ENCODE results near the gene FRYL. TPM values are rescaled to one million over a fixed set of nuclear protein-coding genes. Genes with fewer than 3 reads are reported as not detected.
"Not testable (repeated sequence)": the region's sequence is repeated elsewhere in the genome, so short reads cannot be mapped to it uniquely, and the experiment has no call there.

FRYL gene
- total RNA-seq, 1 experiment from 2014 or later, result 45.8 TPM

GRCh38 chr4:48639807-48640206, 140.3 kb downstream of the FRYL start:
- peaks cover 18% of the 10 kb centered on the region for H3K4me1 Mint-ChIP-seq (ENCODE audit: low read depth, unreplicated experiment)
- TF ChIP-seq CTCF (IDR thresholded peaks at IDR 0.05; ENCODE audit: unreplicated experiment), result no peak
- no peak overlapping the region for H3K27ac Mint-ChIP-seq (ENCODE audit: unreplicated experiment)
- intact Hi-C loops (cut with micrococcal nuclease; ENCODE audit: unreplicated experiment), result loop anchor here (5.0 kb wide), 1 partner anchor 42 kb away; no protein-coding TSS in a partner anchor
- CTCF ChIA-PET, result interaction anchor here (0.7 kb wide), 1 partner anchor 18 kb away, joined by 3 read pairs; no protein-coding TSS in a partner anchor
- no peaks in the 10 kb centered on the region for H3K27me3 Mint-ChIP-seq (ENCODE audit: unreplicated experiment)
- H3K9me3 Mint-ChIP-seq (ENCODE audit: low read depth, unreplicated experiment), result no peaks in the 10 kb centered on the region
- H3K36me3 Mint-ChIP-seq (ENCODE audit: insufficient read depth, unreplicated experiment), result no peaks in the 10 kb centered on the region
- no peak overlapping the region for H3K4me3 Mint-ChIP-seq (ENCODE audit: low read depth, unreplicated experiment)
- DNase-seq, result no peak
- BruUV-seq (replicated peaks), result no TSS peak

GRCh38 chr4:48638586-48638985, 141.5 kb downstream of the FRYL start:
- H3K4me3 Mint-ChIP-seq (ENCODE audit: low read depth, unreplicated experiment); H3K36me3 Mint-ChIP-seq (ENCODE audit: insufficient read depth, unreplicated experiment); H3K27me3 Mint-ChIP-seq (ENCODE audit: unreplicated experiment); DNase-seq; H3K9me3 Mint-ChIP-seq (ENCODE audit: low read depth, unreplicated experiment); BruUV-seq (replicated peaks); CTCF ChIA-PET; H3K27ac Mint-ChIP-seq (ENCODE audit: unreplicated experiment): not testable (repeated sequence)
- peaks cover 18% of the 10 kb centered on the region for H3K4me1 Mint-ChIP-seq (ENCODE audit: low read depth, unreplicated experiment)
- intact Hi-C loops (cut with micrococcal nuclease; ENCODE audit: unreplicated experiment), result loop anchor here (5.0 kb wide), 1 partner anchor 44 kb away; no protein-coding TSS in a partner anchor

GRCh38 chr4:48636911-48637310, 143.2 kb downstream of the FRYL start:
- no peak overlapping the region for H3K4me3 Mint-ChIP-seq (ENCODE audit: low read depth, unreplicated experiment)
- no peaks in the 10 kb centered on the region for H3K9me3 Mint-ChIP-seq (ENCODE audit: low read depth, unreplicated experiment)
- no TSS peak for BruUV-seq (replicated peaks)
- H3K36me3 Mint-ChIP-seq (ENCODE audit: insufficient read depth, unreplicated experiment), result no peaks in the 10 kb centered on the region
- H3K4me1 Mint-ChIP-seq (ENCODE audit: low read depth, unreplicated experiment), result peaks cover 18% of the 10 kb centered on the region
- no peak for DNase-seq
- no peaks in the 10 kb centered on the region for H3K27me3 Mint-ChIP-seq (ENCODE audit: unreplicated experiment)
- H3K27ac Mint-ChIP-seq (ENCODE audit: unreplicated experiment), result no peak overlapping the region
- intact Hi-C loops (cut with micrococcal nuclease; ENCODE audit: unreplicated experiment), result loop anchor here (5.0 kb wide), 1 partner anchor 45 kb away; no protein-coding TSS in a partner anchor
- TF ChIP-seq CTCF (IDR thresholded peaks at IDR 0.05; ENCODE audit: unreplicated experiment), result no peak
- CTCF ChIA-PET, result no interaction called here

GRCh38 chr4:48635980-48636379, 144.1 kb downstream of the FRYL start:
- DNase-seq, result no peak
- Mint-ChIP-seq H3K4me3 (ENCODE audit: low read depth, unreplicated experiment) (no peak overlapping the region), H3K36me3 (ENCODE audit: insufficient read depth, unreplicated experiment) (no peaks in the 10 kb centered on the region), H3K27me3 (ENCODE audit: unreplicated experiment) (no peaks in the 10 kb centered on the region), H3K27ac (ENCODE audit: unreplicated experiment) (no peak overlapping the region), H3K9me3 (ENCODE audit: low read depth, unreplicated experiment) (no peaks in the 10 kb centered on the region), H3K4me1 (ENCODE audit: low read depth, unreplicated experiment) (peaks cover 18% of the 10 kb centered on the region)
- no TSS peak for BruUV-seq (replicated peaks)
- no peak for TF ChIP-seq CTCF (IDR thresholded peaks at IDR 0.05; ENCODE audit: unreplicated experiment)
- intact Hi-C loops (cut with micrococcal nuclease; ENCODE audit: unreplicated experiment), result loop anchor here (5.0 kb wide), 1 partner anchor 46 kb away; no protein-coding TSS in a partner anchor
- CTCF ChIA-PET, result no interaction called here

GRCh38 chr4:48635310-48635709, 144.8 kb downstream of the FRYL start:
- H3K36me3 Mint-ChIP-seq (ENCODE audit: insufficient read depth, unreplicated experiment), result no peaks in the 10 kb centered on the region
- DNase-seq, result no peak
- TF ChIP-seq CTCF (IDR thresholded peaks at IDR 0.05; ENCODE audit: unreplicated experiment), result no peak
- no peak overlapping the region for H3K4me3 Mint-ChIP-seq (ENCODE audit: low read depth, unreplicated experiment)
- BruUV-seq (replicated peaks), result no TSS peak
- H3K27me3 Mint-ChIP-seq (ENCODE audit: unreplicated experiment), result no peaks in the 10 kb centered on the region
- CTCF ChIA-PET, result no interaction called here
- no peak overlapping the region for H3K27ac Mint-ChIP-seq (ENCODE audit: unreplicated experiment)
- no peaks in the 10 kb centered on the region for H3K9me3 Mint-ChIP-seq (ENCODE audit: low read depth, unreplicated experiment)
- intact Hi-C loops (cut with micrococcal nuclease; ENCODE audit: unreplicated experiment), result loop anchor here (5.0 kb wide), 1 partner anchor 47 kb away; no protein-coding TSS in a partner anchor
- peaks cover 11% of the 10 kb centered on the region for H3K4me1 Mint-ChIP-seq (ENCODE audit: low read depth, unreplicated experiment)

Measured in Calu3 (cell line).